K562 (cell line): ENCODE measurements around the gene ZNF487. TPM values are rescaled to one million over a fixed set of nuclear protein-coding genes. Genes with fewer than 3 reads are reported as not detected.

Experiments used
- CREB1 ChIP-seq, 2 experiments: sonication (generic) in 1 of 2; formaldehyde crosslinking in 1 of 2; IDR thresholded peaks; 2 replicates each; pipeline versions ENCODE4 v1.6.1 to v1.8.0; 2012 to 2022; ENCODE audit warnings: inconsistent platforms in 1 of 2, mild to moderate bottlenecking in 1 of 2, missing genetic modification reagents in 1 of 2, moderate library complexity in 1 of 2
- DEAF1 ChIP-seq: fragments of 450-650 bp; formaldehyde crosslinking; IDR thresholded peaks from 2 replicates; pipeline ENCODE4 v1.4.0; 2020; ENCODE audit warnings: mild to moderate bottlenecking, moderate library complexity
- GABPA ChIP-seq: fragments of 200-800 bp; sonication (Bioruptor generic); conservative IDR thresholded peaks from 2 replicates; pipeline ENCODE4 v1.6.1; 2016; ENCODE audit warnings: low read depth, missing genetic modification characterization, missing compliant biosample characterization
- HES1 ChIP-seq: fragments of 450-650 bp; IDR thresholded peaks from 2 replicates; pipeline ENCODE4 v1.6.1; 2016; ENCODE audit warnings: low read depth, mild to moderate bottlenecking, moderate library complexity
- PHF8 ChIP-seq: fragments of 200-600 bp; sonication (generic); IDR thresholded peaks from 2 replicates; pipeline ENCODE4 v1.6.1; 2012; ENCODE audit warnings: mixed run types, mild to moderate bottlenecking, inconsistent platforms, low read length, moderate library complexity, borderline replicate concordance
- ZKSCAN1 ChIP-seq: fragments of 150-350 bp; IDR thresholded peaks from 2 replicates; pipeline ENCODE4 v1.6.1; 2016; ENCODE audit warnings: low read depth, low read length
- ZNF408 ChIP-seq: fragments of 250-450 bp; sonication (Bioruptor Pico); IDR thresholded peaks from 2 replicates; pipeline ENCODE4 v1.4.0; 2020; ENCODE audit warnings: low read depth, mild to moderate bottlenecking, moderate library complexity
- ZNF445 ChIP-seq: fragments of 250-450 bp; sonication (Bioruptor Pico); IDR thresholded peaks from 2 replicates; pipeline ENCODE4 v1.4.0; 2020; ENCODE audit warnings: low read depth, mild to moderate bottlenecking, moderate library complexity
- polyA plus RNA-seq, 8 experiments: library from polyadenylated mRNA; depleted of rRNA in 4 of 8; stranded (reverse) in 5 of 8; unstranded in 3 of 8; fragments of >200 nt; fragmentation: Nextera tagmentation in 2 of 8; fragmentation: Illumina TruSeq in 1 of 8; extraction: Ambion mirVana in 2 of 8; extraction: Trizol in 1 of 8; gene quantifications; 2 replicates each; pipeline versions ENCODE4 v1.2.1 to v1.2.3, GENCODE V29; 2011 to 2014; ENCODE audit warnings: inconsistent platforms in 1 of 8, missing spikeins in 1 of 8
- total RNA-seq, 7 experiments: library from RNA; depleted of rRNA in 6 of 7; stranded (reverse); fragments of >200 nt in 6 of 7; fragmentation: Illumina TruSeq in 2 of 7; extraction: Trizol in 2 of 7; gene quantifications; 2 replicates each; pipeline versions ENCODE4 v1.2.1 to v1.2.3, GENCODE V29; 2011 to 2021; ENCODE audit warnings: low replicate concordance in 1 of 7
- TF ChIP-seq, protein P1 (sequence below): sonication (generic); formaldehyde crosslinking; IDR thresholded peaks from 2 replicates; pipeline ENCODE4 v1.8.0; 2023; ENCODE audit warnings: mild to moderate bottlenecking, missing genetic modification reagents
- TF ChIP-seq, protein P2 (sequence below): fragments of 200-800 bp; sonication (Bioruptor generic); IDR thresholded peaks from 2 replicates; pipeline ENCODE4 v1.6.1; 2016; ENCODE audit warnings: missing genetic modification characterization, missing compliant biosample characterization
- TF ChIP-seq, protein P3 (sequence below), 2 experiments: fragments of 200-800 bp in 1 of 2; sonication (Bioruptor generic) in 1 of 2; sonication (generic) in 1 of 2; formaldehyde crosslinking in 1 of 2; IDR thresholded peaks in 1 of 2; conservative IDR thresholded peaks in 1 of 2; 2 replicates each; pipeline versions ENCODE4 v1.5.0 to v1.6.1; 2016 to 2020; ENCODE audit warnings: missing compliant biosample characterization in 1 of 2, missing genetic modification characterization in 1 of 2, missing genetic modification reagents in 1 of 2

Gene ZNF487
- total and polyA plus RNA-seq, 9 of the 15 experiments (the other 6 are each of a cell fraction or from before 2014, with no cell fraction given): 1.9 to 6.5 (median 4.2) TPM

GRCh38 chr10:43395571-43396060, 41.3 kb upstream of the ZNF487 start (continued):
- no peak for TF ChIP-seq DEAF1 (CRISPR knock-in tag)
- TF ChIP-seq, protein P1, sequence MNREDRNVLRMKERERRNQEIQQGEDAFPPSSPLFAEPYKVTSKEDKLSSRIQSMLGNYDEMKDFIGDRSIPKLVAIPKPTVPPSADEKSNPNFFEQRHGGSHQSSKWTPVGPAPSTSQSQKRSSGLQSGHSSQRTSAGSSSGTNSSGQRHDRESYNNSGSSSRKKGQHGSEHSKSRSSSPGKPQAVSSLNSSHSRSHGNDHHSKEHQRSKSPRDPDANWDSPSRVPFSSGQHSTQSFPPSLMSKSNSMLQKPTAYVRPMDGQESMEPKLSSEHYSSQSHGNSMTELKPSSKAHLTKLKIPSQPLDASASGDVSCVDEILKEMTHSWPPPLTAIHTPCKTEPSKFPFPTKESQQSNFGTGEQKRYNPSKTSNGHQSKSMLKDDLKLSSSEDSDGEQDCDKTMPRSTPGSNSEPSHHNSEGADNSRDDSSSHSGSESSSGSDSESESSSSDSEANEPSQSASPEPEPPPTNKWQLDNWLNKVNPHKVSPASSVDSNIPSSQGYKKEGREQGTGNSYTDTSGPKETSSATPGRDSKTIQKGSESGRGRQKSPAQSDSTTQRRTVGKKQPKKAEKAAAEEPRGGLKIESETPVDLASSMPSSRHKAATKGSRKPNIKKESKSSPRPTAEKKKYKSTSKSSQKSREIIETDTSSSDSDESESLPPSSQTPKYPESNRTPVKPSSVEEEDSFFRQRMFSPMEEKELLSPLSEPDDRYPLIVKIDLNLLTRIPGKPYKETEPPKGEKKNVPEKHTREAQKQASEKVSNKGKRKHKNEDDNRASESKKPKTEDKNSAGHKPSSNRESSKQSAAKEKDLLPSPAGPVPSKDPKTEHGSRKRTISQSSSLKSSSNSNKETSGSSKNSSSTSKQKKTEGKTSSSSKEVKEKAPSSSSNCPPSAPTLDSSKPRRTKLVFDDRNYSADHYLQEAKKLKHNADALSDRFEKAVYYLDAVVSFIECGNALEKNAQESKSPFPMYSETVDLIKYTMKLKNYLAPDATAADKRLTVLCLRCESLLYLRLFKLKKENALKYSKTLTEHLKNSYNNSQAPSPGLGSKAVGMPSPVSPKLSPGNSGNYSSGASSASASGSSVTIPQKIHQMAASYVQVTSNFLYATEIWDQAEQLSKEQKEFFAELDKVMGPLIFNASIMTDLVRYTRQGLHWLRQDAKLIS (CRISPR knock-in tag): no peak
- TF ChIP-seq ZNF445 (CRISPR knock-in tag): no peak
- no peak for TF ChIP-seq PHF8
- TF ChIP-seq, protein P2, sequence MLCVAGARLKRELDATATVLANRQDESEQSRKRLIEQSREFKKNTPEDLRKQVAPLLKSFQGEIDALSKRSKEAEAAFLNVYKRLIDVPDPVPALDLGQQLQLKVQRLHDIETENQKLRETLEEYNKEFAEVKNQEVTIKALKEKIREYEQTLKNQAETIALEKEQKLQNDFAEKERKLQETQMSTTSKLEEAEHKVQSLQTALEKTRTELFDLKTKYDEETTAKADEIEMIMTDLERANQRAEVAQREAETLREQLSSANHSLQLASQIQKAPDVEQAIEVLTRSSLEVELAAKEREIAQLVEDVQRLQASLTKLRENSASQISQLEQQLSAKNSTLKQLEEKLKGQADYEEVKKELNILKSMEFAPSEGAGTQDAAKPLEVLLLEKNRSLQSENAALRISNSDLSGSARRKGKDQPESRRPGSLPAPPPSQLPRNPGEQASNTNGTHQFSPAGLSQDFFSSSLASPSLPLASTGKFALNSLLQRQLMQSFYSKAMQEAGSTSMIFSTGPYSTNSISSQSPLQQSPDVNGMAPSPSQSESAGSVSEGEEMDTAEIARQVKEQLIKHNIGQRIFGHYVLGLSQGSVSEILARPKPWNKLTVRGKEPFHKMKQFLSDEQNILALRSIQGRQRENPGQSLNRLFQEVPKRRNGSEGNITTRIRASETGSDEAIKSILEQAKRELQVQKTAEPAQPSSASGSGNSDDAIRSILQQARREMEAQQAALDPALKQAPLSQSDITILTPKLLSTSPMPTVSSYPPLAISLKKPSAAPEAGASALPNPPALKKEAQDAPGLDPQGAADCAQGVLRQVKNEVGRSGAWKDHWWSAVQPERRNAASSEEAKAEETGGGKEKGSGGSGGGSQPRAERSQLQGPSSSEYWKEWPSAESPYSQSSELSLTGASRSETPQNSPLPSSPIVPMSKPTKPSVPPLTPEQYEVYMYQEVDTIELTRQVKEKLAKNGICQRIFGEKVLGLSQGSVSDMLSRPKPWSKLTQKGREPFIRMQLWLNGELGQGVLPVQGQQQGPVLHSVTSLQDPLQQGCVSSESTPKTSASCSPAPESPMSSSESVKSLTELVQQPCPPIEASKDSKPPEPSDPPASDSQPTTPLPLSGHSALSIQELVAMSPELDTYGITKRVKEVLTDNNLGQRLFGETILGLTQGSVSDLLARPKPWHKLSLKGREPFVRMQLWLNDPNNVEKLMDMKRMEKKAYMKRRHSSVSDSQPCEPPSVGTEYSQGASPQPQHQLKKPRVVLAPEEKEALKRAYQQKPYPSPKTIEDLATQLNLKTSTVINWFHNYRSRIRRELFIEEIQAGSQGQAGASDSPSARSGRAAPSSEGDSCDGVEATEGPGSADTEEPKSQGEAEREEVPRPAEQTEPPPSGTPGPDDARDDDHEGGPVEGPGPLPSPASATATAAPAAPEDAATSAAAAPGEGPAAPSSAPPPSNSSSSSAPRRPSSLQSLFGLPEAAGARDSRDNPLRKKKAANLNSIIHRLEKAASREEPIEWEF (CRISPR knock-in tag): no peak; the same call in 1 of the 2 replicates
- TF ChIP-seq GABPA (tag): no peak
- peak; percentile 3; the same call in 1 of the 2 replicates for TF ChIP-seq CREB1 (IDR thresholded peaks at IDR 0.05)
- no peak for TF ChIP-seq CREB1 (CRISPR knock-in tag; IDR thresholded peaks at IDR 0.05)
- no peak for TF ChIP-seq ZNF408 (CRISPR knock-in tag)
- TF ChIP-seq, protein P3, sequence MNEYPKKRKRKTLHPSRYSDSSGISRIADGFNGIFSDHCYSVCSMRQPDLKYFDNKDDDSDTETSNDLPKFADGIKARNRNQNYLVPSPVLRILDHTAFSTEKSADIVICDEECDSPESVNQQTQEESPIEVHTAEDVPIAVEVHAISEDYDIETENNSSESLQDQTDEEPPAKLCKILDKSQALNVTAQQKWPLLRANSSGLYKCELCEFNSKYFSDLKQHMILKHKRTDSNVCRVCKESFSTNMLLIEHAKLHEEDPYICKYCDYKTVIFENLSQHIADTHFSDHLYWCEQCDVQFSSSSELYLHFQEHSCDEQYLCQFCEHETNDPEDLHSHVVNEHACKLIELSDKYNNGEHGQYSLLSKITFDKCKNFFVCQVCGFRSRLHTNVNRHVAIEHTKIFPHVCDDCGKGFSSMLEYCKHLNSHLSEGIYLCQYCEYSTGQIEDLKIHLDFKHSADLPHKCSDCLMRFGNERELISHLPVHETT (CRISPR knock-in tag; conservative IDR thresholded peaks at IDR 0.05 in 1 of 2, IDR thresholded peaks at IDR 0.05 in 1 of 2): no peak
- TF ChIP-seq ZKSCAN1: peak; percentile 45; the same call in 1 of the 2 replicates
- no peak for TF ChIP-seq HES1
